H54 (cell line): Measurements from ENCODE around the gene NR3C2.

Source experiments
- DNase-seq: peaks from one replicate; pipeline ENCODE4 v3.0.0; 2011; ENCODE audit warnings: low spot score, mixed read lengths; ENCODE audit not compliant: insufficient read length
- FAIRE-seq: peaks from 3 replicates; lab custom pipeline; 2011; peaks lifted over from hg19 to GRCh38; lab: Jason Lieb, UNC
- POLR2A ChIP-seq: IDR thresholded peaks from 2 replicates; pipeline ENCODE4 v1.6.1; 2011; ENCODE audit warnings: low read depth, mild to moderate bottlenecking, low read length

Gene NR3C2

GRCh38 chr4:148420397-148420796 lies 21.8 kb downstream of the NR3C2 start:
- no peak for DNase-seq
- no peak for FAIRE-seq
- no peak for TF ChIP-seq POLR2A

- DNase-seq: no peak
- FAIRE-seq: no peak
- TF ChIP-seq POLR2A: no peak
Measured at GRCh38 chr4:148415500-148415899, 26.7 kb downstream of the NR3C2 start.

GRCh38 chr4:148412460-148412994 lies 29.7 kb downstream of the NR3C2 start:
- FAIRE-seq (no peak), DNase-seq (no peak)
- TF ChIP-seq POLR2A: no peak

- no peak for TF ChIP-seq POLR2A
- DNase-seq: no peak
- FAIRE-seq: no peak
Measured at GRCh38 chr4:148405161-148405893, 36.9 kb downstream of the NR3C2 start.

GRCh38 chr4:148398988-148399387 lies 43.2 kb downstream of the NR3C2 start:
- FAIRE-seq: no peak
- no peak for TF ChIP-seq POLR2A

GRCh38 chr4:148397771-148398170 lies 44.4 kb downstream of the NR3C2 start:
- DNase-seq (no peak), FAIRE-seq (no peak)
- no peak for TF ChIP-seq POLR2A

More at GRCh38 chr4:148398988-148399387, 43.2 kb downstream of the NR3C2 start:
- no peak for DNase-seq

- no peak for FAIRE-seq
- TF ChIP-seq POLR2A: no peak
- DNase-seq: no peak
Measured at GRCh38 chr4:148396986-148397673, 45.1 kb downstream of the NR3C2 start.

GRCh38 chr4:148395771-148396170 lies 46.4 kb downstream of the NR3C2 start:
- FAIRE-seq (no peak), DNase-seq (no peak)
- no peak for TF ChIP-seq POLR2A

- no peak for FAIRE-seq
- no peak for TF ChIP-seq POLR2A
- no peak for DNase-seq
Measured at GRCh38 chr4:148391056-148391455, 51.2 kb downstream of the NR3C2 start.

- FAIRE-seq (no peak), DNase-seq (no peak)
- no peak for TF ChIP-seq POLR2A
Measured at GRCh38 chr4:148390311-148390710, 51.9 kb downstream of the NR3C2 start.

GRCh38 chr4:148380291-148380690 lies 61.9 kb downstream of the NR3C2 start:
- no peak for TF ChIP-seq POLR2A
- FAIRE-seq: no peak

GRCh38 chr4:148376151-148376550 lies 66.1 kb downstream of the NR3C2 start:
- FAIRE-seq: no peak
- TF ChIP-seq POLR2A: no peak

More at GRCh38 chr4:148380291-148380690, 61.9 kb downstream of the NR3C2 start:
- no peak for DNase-seq

GRCh38 chr4:148375584-148375983 lies 66.6 kb downstream of the NR3C2 start:
- FAIRE-seq: no peak
- no peak for TF ChIP-seq POLR2A

More at GRCh38 chr4:148376151-148376550, 66.1 kb downstream of the NR3C2 start:
- no peak for DNase-seq

GRCh38 chr4:148373093-148373492 lies 69.1 kb downstream of the NR3C2 start:
- no peak for TF ChIP-seq POLR2A
- no peak for FAIRE-seq
- DNase-seq: no peak

More at GRCh38 chr4:148375584-148375983, 66.6 kb downstream of the NR3C2 start:
- no peak for DNase-seq
